Activated CD4-positive, alpha-beta T cell treated with anti-CD3 and anti-CD28 coated beads for 36 hours (primary cell): Measurements from ENCODE around the gene DSEL. TPM values are rescaled to one million over a fixed set of nuclear protein-coding genes. Genes with fewer than 3 reads are reported as not detected.

Source experiments
- ATAC-seq: fragments of 200-7000 bp; cut with Tn5 transposase; one replicate; pipeline ENCODE4 v1.10.0; 2021; ENCODE audit warnings: mild to moderate bottlenecking, moderate library complexity
- CTCF ChIA-PET: fragments of 350-600 bp; sonication (Branson Sonifier 250); formaldehyde crosslinking; loops from one replicate; lab custom pipeline; 2021; ENCODE audit warnings: antibody characterized with exemption; lab: Charles Lee
- POLR2A ChIA-PET: fragments of 350-600 bp; sonication (Branson Sonifier 250); formaldehyde crosslinking; loops from one replicate; lab custom pipeline; 2021; ENCODE audit warnings: antibody characterized with exemption, inconsistent platforms; lab: Charles Lee
- DNase-seq: peaks from one replicate; pipeline ENCODE4 v3.0.0-alpha.2; 2020
- H3K27ac Mint-ChIP-seq: one replicate; pipeline ENCODE4 v1.8.0; 2021; ENCODE audit warnings: mixed read lengths
- H3K27me3 Mint-ChIP-seq: one replicate; pipeline ENCODE4 v1.8.0; 2021; ENCODE audit warnings: mixed read lengths
- H3K36me3 Mint-ChIP-seq: one replicate; pipeline ENCODE4 v1.8.0; 2021; ENCODE audit warnings: low read depth, mixed read lengths
- H3K4me1 Mint-ChIP-seq: one replicate; pipeline ENCODE4 v1.8.0; 2021; ENCODE audit warnings: mixed read lengths
- H3K4me3 Mint-ChIP-seq: one replicate; pipeline ENCODE4 v1.8.0; 2021; ENCODE audit warnings: mild to moderate bottlenecking, moderate library complexity, mixed read lengths
- H3K9me3 Mint-ChIP-seq: one replicate; pipeline ENCODE4 v1.8.0; 2021; ENCODE audit warnings: low read depth, mixed read lengths
- intact Hi-C, 2 experiments: fragments of 100-400 bp; cut with DNase I in 1 of 2; cut with micrococcal nuclease in 1 of 2; formaldehyde crosslinking; loops; one replicate each; pipeline versions ENCODE4 v1.14.2 to v1.15.1; 2022 to 2024; cut with DNase I, micrococcal nuclease
- total RNA-seq, 2 experiments: library from RNA; stranded (reverse); gene quantifications; one replicate each; pipeline ENCODE4 v1.2.3, GENCODE V29; 2021

Gene DSEL
- total RNA-seq, 2 experiments from 2014 or later, result 0.04 to 0.09 TPM

DNA sequence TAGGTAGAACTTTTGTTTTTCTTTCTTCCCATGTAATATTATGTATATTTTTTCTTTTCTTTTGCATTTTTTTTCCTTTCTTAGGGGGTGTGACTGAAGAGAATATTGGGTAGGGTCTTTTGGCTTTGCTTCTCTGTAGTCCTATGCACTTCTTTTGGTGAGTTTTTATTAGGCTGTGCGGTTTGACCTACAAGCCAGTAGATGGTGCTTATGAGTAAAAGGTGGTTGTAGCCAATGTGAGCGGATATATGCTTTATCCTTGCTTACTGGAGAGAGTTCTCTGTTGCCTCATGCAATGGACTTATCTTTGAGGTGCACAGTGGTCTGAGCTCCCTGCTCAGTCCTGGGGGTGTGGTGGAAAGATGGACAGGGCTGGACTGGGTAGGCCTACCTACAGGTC, 52.7 kb downstream of the DSEL start:
- Mint-ChIP-seq H3K36me3 (no peaks in the 10 kb centered on the region), H3K27me3 (peaks cover 4% of the 10 kb centered on the region), H3K9me3 (no peaks in the 10 kb centered on the region), H3K27ac (no peak overlapping the region), H3K4me1 (peaks cover 3% of the 10 kb centered on the region), H3K4me3 (no peak overlapping the region)
- no peak for ATAC-seq
- intact Hi-C loops, result no loop called here
- ChIA-PET CTCF (no interaction called here), POLR2A (no interaction called here)
- no peak for DNase-seq

DNA sequence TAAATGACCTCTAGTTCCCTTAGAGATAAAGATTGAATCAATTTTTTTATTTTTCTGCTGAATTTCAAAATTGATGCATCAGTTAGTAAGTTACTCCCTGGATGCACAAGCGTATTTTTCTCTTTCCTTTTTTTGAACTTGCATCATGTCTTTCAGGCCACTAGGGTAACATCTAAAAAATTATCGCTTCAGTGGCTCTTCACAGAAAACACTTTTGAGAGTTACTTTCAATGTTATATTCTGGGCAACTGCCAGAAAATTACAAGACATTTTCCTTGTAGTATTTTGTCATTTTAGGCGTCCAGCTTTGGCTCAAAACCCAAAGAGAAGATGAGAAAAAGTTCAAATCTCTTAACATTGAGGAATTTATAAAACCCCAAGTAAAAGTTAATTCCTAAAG, 59.8 kb downstream of the DSEL start:
- Mint-ChIP-seq H3K27me3 (peaks cover 2% of the 10 kb centered on the region), H3K27ac (no peak overlapping the region), H3K9me3 (peaks cover 3% of the 10 kb centered on the region), H3K4me3 (no peak overlapping the region), H3K4me1 (peaks cover 7% of the 10 kb centered on the region), H3K36me3 (no peaks in the 10 kb centered on the region)
- intact Hi-C loops, result no loop called here
- ATAC-seq, result no peak
- ChIA-PET POLR2A (no interaction called here), CTCF (no interaction called here)
- no peak for DNase-seq
